ENCODE data around the gene ZBED6.

DNA sequence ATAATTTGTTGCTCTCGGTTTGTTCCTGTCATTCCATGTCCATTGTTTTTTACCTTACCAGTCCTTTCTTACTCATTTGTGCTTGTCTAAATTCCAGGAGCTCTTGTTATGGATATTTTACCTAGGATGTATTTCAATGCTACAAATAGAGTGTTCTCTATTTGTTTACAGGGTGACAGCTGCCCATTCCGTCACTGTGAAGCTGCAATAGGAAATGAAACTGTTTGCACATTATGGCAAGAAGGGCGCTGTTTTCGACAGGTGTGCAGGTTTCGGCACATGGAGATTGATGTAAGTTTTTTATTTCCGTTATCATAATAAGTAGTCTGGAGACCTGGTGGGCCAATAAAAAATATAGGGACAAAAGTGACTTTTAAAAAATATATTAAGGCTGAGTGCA is 23.0 kb downstream of the ZBED6 start:
- TF ChIP-seq, protein P1, sequence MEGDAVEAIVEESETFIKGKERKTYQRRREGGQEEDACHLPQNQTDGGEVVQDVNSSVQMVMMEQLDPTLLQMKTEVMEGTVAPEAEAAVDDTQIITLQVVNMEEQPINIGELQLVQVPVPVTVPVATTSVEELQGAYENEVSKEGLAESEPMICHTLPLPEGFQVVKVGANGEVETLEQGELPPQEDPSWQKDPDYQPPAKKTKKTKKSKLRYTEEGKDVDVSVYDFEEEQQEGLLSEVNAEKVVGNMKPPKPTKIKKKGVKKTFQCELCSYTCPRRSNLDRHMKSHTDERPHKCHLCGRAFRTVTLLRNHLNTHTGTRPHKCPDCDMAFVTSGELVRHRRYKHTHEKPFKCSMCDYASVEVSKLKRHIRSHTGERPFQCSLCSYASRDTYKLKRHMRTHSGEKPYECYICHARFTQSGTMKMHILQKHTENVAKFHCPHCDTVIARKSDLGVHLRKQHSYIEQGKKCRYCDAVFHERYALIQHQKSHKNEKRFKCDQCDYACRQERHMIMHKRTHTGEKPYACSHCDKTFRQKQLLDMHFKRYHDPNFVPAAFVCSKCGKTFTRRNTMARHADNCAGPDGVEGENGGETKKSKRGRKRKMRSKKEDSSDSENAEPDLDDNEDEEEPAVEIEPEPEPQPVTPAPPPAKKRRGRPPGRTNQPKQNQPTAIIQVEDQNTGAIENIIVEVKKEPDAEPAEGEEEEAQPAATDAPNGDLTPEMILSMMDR (IDR thresholded peaks at IDR 0.05), result no peak
- no peak for TF ChIP-seq EZH2 (IDR thresholded peaks at IDR 0.05)
